SK-N-SH treated with all-trans-retinoic acid at 6 μM for 48 hours (cell line): ENCODE results near the gene MRPS2.

Experiments used
- ATAC-seq: fragments of 200-7000 bp; cut with Tn5 transposase; 3 replicates; pipeline ENCODE4 v1.9.1; 2020; ENCODE audit warnings: mild to moderate bottlenecking, moderate library complexity
- CSDC2 ChIP-seq: fragments of 250-450 bp; sonication (Bioruptor Pico); IDR thresholded peaks from 2 replicates; pipeline ENCODE4 v1.5.0; 2020; ENCODE audit warnings: mild to moderate bottlenecking, moderate library complexity
- ESRRG ChIP-seq: fragments of 250-450 bp; sonication (Bioruptor Pico); IDR thresholded peaks from 2 replicates; pipeline ENCODE4 v1.6.1; 2021; ENCODE audit warnings: mild to moderate bottlenecking
- GLIS3 ChIP-seq: fragments of 250-450 bp; sonication (Bioruptor Pico); IDR thresholded peaks from 2 replicates; pipeline ENCODE4 v1.5.0; 2020; ENCODE audit warnings: mild to moderate bottlenecking, moderate library complexity
- ISL1 ChIP-seq: fragments of 250-450 bp; sonication (Bioruptor Pico); IDR thresholded peaks from 2 replicates; pipeline ENCODE4 v2.1.2; 2022; ENCODE audit warnings: mild to moderate bottlenecking, moderate library complexity
- RARB ChIP-seq: fragments of 250-450 bp; sonication (Bioruptor Pico); IDR thresholded peaks from 2 replicates; pipeline ENCODE4 v1.8.0; 2021; ENCODE audit warnings: mild to moderate bottlenecking, moderate library complexity
- SNAI2 ChIP-seq: fragments of 250-450 bp; sonication (Bioruptor Pico); IDR thresholded peaks from 2 replicates; pipeline ENCODE4 v1.5.0; 2020; ENCODE audit warnings: mild to moderate bottlenecking, moderate library complexity
- TCF4 ChIP-seq: fragments of 250-450 bp; sonication (Bioruptor Pico); IDR thresholded peaks from 2 replicates; pipeline ENCODE4 v1.8.0; 2021; ENCODE audit warnings: mild to moderate bottlenecking, moderate library complexity, borderline replicate concordance
- TOX ChIP-seq: fragments of 250-450 bp; sonication (Bioruptor Pico); IDR thresholded peaks from 2 replicates; pipeline ENCODE4 v1.8.0; 2021; ENCODE audit warnings: mild to moderate bottlenecking, moderate library complexity, borderline replicate concordance
- ZC3H10 ChIP-seq: fragments of 250-450 bp; sonication (Bioruptor Pico); IDR thresholded peaks from 2 replicates; pipeline ENCODE4 v1.5.1; 2021; ENCODE audit warnings: mild to moderate bottlenecking, moderate library complexity
- ZFP3 ChIP-seq: fragments of 250-450 bp; sonication (Bioruptor Pico); IDR thresholded peaks from 2 replicates; pipeline ENCODE4 v1.5.0; 2020; ENCODE audit warnings: mild to moderate bottlenecking, moderate library complexity
- ZFP30 ChIP-seq: fragments of 450-650 bp; formaldehyde crosslinking; IDR thresholded peaks from 2 replicates; pipeline ENCODE4 v1.5.0; 2022; ENCODE audit warnings: mild to moderate bottlenecking, moderate library complexity
- ZNF565 ChIP-seq: fragments of 450-650 bp; formaldehyde crosslinking; conservative IDR thresholded peaks from 2 replicates; pipeline ENCODE4 v1.5.0; 2020; ENCODE audit warnings: low read depth, mild to moderate bottlenecking, moderate library complexity
- ZNF70 ChIP-seq: fragments of 450-650 bp; formaldehyde crosslinking; IDR thresholded peaks from 2 replicates; pipeline ENCODE4 v1.5.0; 2020; ENCODE audit warnings: mild to moderate bottlenecking, moderate library complexity
- ZNF8 ChIP-seq: fragments of 450-650 bp; formaldehyde crosslinking; IDR thresholded peaks from 2 replicates; pipeline ENCODE4 v1.5.0; 2020; ENCODE audit warnings: mild to moderate bottlenecking, moderate library complexity
- TF ChIP-seq, protein P1 (sequence below): fragments of 250-450 bp; sonication (Bioruptor Pico); IDR thresholded peaks from 2 replicates; pipeline ENCODE4 v1.5.0; 2020; ENCODE audit warnings: mild to moderate bottlenecking, moderate library complexity
- TF ChIP-seq, protein P2 (sequence below): fragments of 250-450 bp; sonication (Bioruptor Pico); IDR thresholded peaks from 2 replicates; pipeline ENCODE4 v1.8.0; 2020; ENCODE audit warnings: mild to moderate bottlenecking, moderate library complexity, borderline replicate concordance
- TF ChIP-seq, protein P3 (sequence below): fragments of 250-450 bp; sonication (Bioruptor Pico); IDR thresholded peaks from 2 replicates; pipeline ENCODE4 v1.5.1; 2021; ENCODE audit warnings: mild to moderate bottlenecking, moderate library complexity

Gene MRPS2

DNA sequence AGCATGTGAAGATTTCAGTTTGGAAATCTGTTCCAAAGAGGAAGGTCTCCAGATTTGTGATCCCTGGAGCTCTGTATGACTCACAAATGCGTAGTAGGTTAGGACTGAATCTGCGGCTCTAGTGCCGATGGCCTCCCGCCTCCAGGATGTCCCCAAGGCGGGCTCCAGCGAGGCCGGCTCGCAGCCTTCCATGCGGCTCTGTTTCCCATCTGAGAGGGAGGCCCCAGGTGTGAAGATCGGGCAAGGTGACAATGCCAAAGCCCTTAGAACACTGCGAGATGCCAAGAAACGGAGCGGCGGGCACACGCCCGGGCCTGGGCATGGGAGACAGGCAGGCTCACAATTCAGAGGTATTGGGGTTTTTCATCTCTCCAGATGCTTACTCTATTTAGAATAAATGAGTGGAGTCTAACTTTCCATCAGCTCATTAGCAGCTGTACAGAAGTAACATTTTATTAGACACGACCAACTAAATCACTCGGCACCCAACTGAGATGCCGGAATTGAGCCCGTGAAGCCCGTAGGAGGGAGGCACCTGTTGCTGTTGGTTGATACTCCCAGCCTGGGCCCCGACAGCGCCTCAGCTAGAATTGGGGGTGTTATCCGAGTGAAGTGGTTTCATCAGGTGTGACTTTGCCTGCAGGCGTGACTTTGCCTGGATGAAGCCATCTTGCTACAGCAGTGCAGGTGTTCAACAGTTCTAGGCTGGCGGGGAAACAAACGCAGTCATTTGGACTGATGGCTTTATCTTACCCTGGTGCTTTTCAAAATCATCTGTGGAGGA, 7.4 kb upstream of the MRPS2 start:
- ATAC-seq = no peak
- no peak for TF ChIP-seq TCF4

DNA sequence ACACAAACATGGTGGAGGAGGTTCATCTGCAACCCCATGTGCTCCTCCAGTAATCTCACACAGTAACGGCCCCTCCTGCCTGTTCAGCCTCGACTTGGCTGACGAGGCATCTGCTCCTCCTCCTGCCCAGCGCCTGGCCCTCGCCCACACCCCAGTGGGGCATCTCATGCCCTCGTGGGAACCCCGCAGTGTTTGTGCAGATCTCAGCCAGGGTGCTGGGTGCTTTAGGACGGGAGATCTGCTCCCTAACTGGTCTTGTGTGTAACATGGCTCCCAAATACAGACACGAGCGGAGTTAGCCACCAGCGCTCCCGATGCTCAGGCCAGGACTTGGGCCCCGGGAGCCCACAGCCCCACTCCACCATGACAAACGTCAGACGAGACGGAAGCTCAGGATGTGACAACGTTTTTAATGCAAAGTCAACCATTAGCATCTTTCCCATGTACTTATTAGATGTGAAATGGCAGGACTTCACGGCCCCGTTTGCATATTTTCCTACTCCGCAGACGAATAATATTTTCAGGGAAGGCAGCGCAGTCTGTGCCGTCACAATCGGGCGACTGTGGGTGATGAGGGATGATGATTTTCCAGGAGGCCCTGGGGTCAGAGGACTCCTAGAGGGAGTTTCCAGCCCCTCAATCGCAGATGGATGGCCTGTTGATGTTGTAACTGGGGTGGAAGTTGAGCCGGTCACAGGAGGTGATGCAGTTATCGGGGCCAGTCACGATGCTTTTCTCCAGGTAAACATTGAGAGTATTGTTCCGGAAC, 5.5 kb upstream of the MRPS2 start:
- TF ChIP-seq ZFP3 (CRISPR knock-in tag) (no peak), ZFP30 (no peak), TOX (no peak), ESRRG (CRISPR knock-in tag) (no peak), SNAI2 (CRISPR knock-in tag) (no peak), ISL1 (CRISPR knock-in tag) (no peak), ZC3H10 (CRISPR knock-in tag) (no peak), CSDC2 (CRISPR knock-in tag) (no peak), RARB (CRISPR knock-in tag) (no peak), ZNF70 (no peak)
- TF ChIP-seq, protein P1, sequence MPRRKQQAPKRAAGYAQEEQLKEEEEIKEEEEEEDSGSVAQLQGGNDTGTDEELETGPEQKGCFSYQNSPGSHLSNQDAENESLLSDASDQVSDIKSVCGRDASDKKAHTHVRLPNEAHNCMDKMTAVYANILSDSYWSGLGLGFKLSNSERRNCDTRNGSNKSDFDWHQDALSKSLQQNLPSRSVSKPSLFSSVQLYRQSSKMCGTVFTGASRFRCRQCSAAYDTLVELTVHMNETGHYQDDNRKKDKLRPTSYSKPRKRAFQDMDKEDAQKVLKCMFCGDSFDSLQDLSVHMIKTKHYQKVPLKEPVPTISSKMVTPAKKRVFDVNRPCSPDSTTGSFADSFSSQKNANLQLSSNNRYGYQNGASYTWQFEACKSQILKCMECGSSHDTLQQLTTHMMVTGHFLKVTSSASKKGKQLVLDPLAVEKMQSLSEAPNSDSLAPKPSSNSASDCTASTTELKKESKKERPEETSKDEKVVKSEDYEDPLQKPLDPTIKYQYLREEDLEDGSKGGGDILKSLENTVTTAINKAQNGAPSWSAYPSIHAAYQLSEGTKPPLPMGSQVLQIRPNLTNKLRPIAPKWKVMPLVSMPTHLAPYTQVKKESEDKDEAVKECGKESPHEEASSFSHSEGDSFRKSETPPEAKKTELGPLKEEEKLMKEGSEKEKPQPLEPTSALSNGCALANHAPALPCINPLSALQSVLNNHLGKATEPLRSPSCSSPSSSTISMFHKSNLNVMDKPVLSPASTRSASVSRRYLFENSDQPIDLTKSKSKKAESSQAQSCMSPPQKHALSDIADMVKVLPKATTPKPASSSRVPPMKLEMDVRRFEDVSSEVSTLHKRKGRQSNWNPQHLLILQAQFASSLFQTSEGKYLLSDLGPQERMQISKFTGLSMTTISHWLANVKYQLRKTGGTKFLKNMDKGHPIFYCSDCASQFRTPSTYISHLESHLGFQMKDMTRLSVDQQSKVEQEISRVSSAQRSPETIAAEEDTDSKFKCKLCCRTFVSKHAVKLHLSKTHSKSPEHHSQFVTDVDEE (CRISPR knock-in tag) = no peak
- TF ChIP-seq, protein P2, sequence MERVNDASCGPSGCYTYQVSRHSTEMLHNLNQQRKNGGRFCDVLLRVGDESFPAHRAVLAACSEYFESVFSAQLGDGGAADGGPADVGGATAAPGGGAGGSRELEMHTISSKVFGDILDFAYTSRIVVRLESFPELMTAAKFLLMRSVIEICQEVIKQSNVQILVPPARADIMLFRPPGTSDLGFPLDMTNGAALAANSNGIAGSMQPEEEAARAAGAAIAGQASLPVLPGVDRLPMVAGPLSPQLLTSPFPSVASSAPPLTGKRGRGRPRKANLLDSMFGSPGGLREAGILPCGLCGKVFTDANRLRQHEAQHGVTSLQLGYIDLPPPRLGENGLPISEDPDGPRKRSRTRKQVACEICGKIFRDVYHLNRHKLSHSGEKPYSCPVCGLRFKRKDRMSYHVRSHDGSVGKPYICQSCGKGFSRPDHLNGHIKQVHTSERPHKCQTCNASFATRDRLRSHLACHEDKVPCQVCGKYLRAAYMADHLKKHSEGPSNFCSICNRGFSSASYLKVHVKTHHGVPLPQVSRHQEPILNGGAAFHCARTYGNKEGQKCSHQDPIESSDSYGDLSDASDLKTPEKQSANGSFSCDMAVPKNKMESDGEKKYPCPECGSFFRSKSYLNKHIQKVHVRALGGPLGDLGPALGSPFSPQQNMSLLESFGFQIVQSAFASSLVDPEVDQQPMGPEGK = no peak
- TF ChIP-seq, all 23 proteins: peak for 0
- ATAC-seq = no peak

DNA sequence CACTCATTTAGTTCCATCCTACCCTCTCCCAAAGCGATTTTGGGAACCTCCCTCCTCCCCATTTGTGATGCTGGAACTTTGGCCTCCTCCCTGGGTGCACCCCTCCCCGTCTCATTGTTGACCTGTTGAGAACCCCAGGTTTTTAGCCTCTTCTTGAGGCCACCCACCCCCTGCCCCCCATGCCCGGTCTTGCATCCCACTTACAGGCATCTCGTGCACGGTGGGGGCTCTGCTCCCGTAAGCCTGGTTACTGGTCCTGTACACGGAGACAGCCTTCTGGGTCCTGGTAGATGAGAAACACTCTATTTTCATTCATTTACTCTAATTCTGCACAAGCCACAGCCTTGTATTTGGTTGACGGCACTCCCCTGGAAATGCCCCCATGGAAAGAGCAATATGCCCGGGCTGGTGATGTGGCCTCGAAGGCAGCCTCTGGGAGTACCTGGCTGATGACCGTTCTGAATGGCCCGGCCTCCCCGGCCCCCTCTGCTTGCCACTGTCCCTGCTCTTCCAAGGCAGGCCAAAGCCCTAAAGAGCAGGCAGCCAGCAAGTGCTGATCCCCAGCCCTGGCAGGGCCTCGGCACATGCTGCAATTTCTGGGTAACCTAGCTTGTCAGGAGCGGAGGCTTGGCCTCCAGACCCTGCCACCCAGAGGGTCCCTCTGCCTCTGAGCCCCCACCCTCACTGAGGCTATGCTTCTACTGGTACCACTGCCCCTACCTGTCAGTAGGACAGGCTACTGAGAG, 1.9 kb upstream of the MRPS2 start:
- no peak for ATAC-seq
- TF ChIP-seq ZFP3 (CRISPR knock-in tag) (no peak), ZNF565 (CRISPR knock-in tag) (no peak), ZNF8 (CRISPR knock-in tag) (no peak), GLIS3 (no peak), CSDC2 (CRISPR knock-in tag) (no peak), TCF4 (no peak), SNAI2 (CRISPR knock-in tag) (no peak), ZNF70 (no peak), ISL1 (CRISPR knock-in tag) (no peak)
- TF ChIP-seq, protein P1 (CRISPR knock-in tag) = no peak
- TF ChIP-seq, protein P3, sequence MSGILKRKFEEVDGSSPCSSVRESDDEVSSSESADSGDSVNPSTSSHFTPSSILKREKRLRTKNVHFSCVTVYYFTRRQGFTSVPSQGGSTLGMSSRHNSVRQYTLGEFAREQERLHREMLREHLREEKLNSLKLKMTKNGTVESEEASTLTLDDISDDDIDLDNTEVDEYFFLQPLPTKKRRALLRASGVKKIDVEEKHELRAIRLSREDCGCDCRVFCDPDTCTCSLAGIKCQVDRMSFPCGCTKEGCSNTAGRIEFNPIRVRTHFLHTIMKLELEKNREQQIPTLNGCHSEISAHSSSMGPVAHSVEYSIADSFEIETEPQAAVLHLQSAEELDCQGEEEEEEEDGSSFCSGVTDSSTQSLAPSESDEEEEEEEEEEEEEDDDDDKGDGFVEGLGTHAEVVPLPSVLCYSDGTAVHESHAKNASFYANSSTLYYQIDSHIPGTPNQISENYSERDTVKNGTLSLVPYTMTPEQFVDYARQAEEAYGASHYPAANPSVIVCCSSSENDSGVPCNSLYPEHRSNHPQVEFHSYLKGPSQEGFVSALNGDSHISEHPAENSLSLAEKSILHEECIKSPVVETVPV (CRISPR knock-in tag) = no peak
